Kidney glomerular epithelial cell (primary cell): ENCODE data around the gene GVQW3.
A peak's percentile ranks its signal among the peaks of the same experiment; 100 is the strongest.

Source experiments
- DNase-seq: peaks from one replicate; lab custom pipeline; 2025; lab: John Stamatoyannopoulos, UW

The GVQW3 gene

DNA sequence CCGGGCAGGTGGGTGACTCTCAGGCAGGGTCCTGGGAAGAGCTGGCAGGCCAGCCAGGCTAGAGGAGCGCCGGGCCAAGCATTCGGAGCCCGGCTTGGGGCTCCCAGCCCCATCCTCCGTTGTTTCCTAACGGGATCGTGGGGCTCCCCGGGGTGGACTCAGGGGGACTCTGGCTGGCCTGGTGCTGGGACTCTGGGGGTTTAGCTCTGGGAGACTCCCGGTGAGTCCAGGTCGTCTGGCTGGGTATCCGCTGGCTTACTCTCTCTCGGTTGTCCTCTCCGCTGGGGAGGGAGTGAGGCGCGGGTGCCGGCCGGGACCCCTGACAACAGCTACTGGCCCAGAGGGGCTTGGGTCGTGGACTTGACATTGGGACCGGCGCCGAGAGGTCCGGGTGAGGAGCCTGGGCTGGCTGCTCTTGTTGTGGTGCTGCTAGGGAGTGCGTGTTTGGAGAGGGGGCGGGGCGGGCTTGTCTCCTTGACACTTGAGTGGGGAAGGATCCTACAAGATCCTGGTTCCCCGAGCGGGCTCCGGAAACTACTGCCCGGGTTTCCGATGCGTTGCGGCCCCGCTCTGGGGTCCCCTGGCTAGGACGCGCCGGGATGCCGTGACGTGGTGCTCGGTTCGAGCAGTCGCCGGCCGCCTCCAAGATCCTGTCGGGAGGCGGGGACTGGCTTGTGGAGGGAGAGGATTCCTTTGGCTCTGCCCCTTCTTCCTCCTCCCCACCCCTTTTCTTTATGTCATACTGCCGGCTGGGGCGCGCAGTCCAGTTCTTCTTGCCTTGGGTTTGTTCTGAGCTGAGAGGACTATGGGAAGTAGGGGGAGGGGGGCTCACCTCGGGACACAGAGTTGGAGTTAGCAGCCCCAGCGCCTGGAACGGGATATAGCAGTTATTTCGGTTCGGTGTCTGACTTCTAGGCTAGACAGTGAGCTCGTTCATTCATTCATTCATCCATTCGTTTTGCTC lies 64.3 kb downstream of the GVQW3 start:
- DNase-seq: peak; percentile 88

DNA sequence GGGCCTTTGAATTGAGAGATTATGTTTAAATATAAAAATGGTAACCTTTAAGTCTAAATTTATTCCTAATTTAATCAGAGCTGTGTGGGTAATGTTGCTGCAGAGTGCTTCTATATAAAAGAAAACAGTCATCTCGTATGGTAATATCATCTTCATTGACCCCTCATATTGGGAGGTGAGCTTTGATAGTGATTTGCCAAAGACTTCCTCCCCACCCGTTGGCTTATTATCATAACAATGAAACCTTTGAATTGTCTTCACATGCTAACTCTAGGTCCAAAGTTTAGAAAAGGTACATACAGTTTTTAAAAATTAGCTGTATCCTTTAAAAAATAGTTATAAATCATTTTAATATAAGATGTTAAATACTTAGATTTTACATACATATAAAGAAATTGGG lies 67.4 kb downstream of the GVQW3 start:
- no peak for DNase-seq

DNA sequence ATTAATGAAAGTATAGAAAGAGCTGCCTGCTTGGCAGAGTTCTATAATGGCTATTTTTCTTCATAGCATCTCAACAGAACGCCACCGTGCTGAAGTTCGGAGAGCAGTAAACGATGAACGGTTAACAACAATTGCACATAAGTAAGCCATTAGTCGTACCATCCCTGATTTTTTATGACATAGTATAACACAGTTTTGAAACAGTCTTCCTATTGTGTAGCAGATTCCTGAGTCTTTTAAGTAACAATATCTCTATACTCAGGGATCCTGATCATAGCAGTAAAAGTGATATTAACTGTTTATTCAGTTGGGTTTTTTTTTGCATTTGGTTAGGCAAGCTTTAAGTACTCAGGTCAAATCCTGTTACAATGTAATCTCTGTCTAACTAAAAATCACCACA lies 72.1 kb downstream of the GVQW3 start:
- DNase-seq: no peak

DNA sequence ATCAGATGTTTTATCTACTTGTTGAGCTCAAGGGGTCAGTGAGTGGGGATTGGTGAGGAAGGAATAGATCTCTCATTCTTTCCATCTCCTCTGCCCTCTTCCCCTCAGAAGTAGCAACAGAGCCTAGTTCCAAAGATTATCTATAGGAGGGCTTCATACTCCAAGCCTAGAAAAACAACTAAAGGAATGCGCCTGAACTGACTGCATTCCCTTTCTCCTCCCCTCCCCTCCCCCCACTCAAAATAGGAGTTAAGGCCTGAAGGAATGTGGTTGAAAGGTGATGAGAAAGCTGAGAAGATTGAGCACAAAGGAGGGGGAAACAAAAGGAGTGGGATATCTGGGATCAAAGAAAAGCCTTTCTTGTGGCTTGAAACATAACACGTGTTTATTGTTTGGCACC lies 74.2 kb downstream of the GVQW3 start:
- DNase-seq: no peak

DNA sequence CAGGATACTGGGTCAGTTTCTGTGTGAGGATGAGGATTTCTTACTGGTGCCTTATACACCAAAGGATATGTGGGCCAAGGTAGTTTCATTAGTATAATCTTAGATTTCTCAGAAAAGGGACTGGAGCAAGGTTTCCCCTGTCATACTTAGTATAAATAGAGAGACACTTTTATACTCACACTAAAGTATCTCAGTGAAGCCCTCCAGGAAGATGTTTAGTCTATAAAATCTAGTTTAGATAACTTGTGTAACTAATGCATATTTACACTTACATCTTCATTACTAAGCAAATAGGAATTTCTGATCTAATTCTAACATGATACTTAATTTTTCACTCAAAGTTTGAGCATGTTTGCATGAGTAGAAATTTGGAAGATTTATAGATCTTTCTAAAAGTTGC lies 74.8 kb downstream of the GVQW3 start:
- DNase-seq: no peak

DNA sequence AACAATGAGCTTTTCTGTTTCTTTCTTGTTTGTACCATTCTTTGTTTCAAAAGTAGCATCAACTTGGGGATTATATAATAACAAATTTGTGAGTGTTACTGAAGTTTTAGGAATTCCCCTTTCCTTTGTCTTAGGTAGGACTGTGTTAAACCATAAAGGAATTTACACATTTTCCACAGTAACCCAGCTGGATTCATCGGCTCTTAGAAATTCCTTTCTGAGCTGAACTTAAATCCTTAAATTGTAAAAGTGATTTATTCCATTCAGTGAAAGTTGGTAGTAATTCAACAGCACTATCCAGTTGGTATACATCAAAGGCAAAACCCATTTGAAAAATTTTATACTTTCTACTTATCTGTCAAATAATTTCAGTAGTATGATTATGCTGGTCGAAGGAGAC lies 75.4 kb downstream of the GVQW3 start:
- no peak for DNase-seq
